GM23338 (cell line): ENCODE results near the gene ATP4B. TPM values are rescaled to one million over a fixed set of nuclear protein-coding genes. Genes with fewer than 3 reads are reported as not detected.

Experiments
- ATAC-seq: fragments of 200-7000 bp; cut with Tn5 transposase; 3 replicates; pipeline ENCODE4 v1.9.1; 2020
- DNase-seq: peaks from one replicate; pipeline ENCODE4 v3.0.0-alpha.2; 2015; ENCODE audit warnings: low spot score
- H2AFZ ChIP-seq: fragments of 200-600 bp; sonication (generic); 2 replicates; pipeline ENCODE4 v1.8.0; 2016; ENCODE audit warnings: antibody characterized with exemption, mild to moderate bottlenecking, moderate library complexity
- H3F3A ChIP-seq: fragments of 200-600 bp; sonication (generic); replicated peaks from 2 replicates; pipeline ENCODE4 v1.8.0; 2017; ENCODE audit warnings: antibody characterized with exemption, mixed run types, low read depth
- H3K27ac ChIP-seq: fragments of 200-600 bp; sonication (generic); 2 replicates; pipeline ENCODE4 v1.6.1; 2016; ENCODE audit warnings: low read depth
- H3K27me3 ChIP-seq: fragments of 200-600 bp; sonication (generic); 2 replicates; pipeline ENCODE4 v1.8.0; 2016; ENCODE audit warnings: mild to moderate bottlenecking, mixed run types, moderate library complexity; ENCODE audit not compliant: insufficient read depth
- H3K36me3 ChIP-seq: fragments of 200-600 bp; sonication (generic); 2 replicates; pipeline ENCODE4 v1.8.0; 2016; ENCODE audit warnings: mild to moderate bottlenecking; ENCODE audit not compliant: insufficient read depth
- H3K4me1 ChIP-seq: fragments of 200-600 bp; sonication (generic); 2 replicates; pipeline ENCODE4 v1.8.0; 2016; ENCODE audit warnings: mild to moderate bottlenecking, moderate library complexity; ENCODE audit not compliant: insufficient read depth
- H3K4me2 ChIP-seq: fragments of 200-600 bp; sonication (generic); 2 replicates; pipeline ENCODE4 v1.7.1; 2017; ENCODE audit warnings: mixed run types
- H3K4me3 ChIP-seq: fragments of 200-600 bp; sonication (generic); 2 replicates; pipeline ENCODE4 v1.6.1; 2016; ENCODE audit warnings: mixed run types
- H3K79me2 ChIP-seq: fragments of 200-600 bp; sonication (generic); replicated peaks from 2 replicates; pipeline ENCODE4 v1.8.0; 2017; ENCODE audit warnings: mild to moderate bottlenecking; ENCODE audit not compliant: insufficient read depth
- H3K9me2 ChIP-seq: fragments of 200-600 bp; sonication (generic); 2 replicates; pipeline ENCODE4 v1.8.0; 2017; ENCODE audit not compliant: insufficient read depth
- H4K20me1 ChIP-seq: fragments of 200-600 bp; sonication (generic); replicated peaks from 2 replicates; pipeline ENCODE4 v1.8.0; 2017; ENCODE audit warnings: mild to moderate bottlenecking; ENCODE audit not compliant: insufficient read depth
- H3K27ac Mint-ChIP-seq: 2 replicates; pipeline ENCODE4 v1.8.0; 2020; ENCODE audit warnings: inconsistent platforms, mild to moderate bottlenecking, moderate library complexity, mixed read lengths
- H3K27me3 Mint-ChIP-seq: 3 replicates; pipeline ENCODE4 v1.8.0; 2022; ENCODE audit warnings: low read depth, mild to moderate bottlenecking, moderate library complexity, mixed read lengths, inconsistent platforms; ENCODE audit not compliant: insufficient read depth, poor library complexity
- H3K36me3 Mint-ChIP-seq: 3 replicates; pipeline ENCODE4 v1.8.0; 2021; ENCODE audit warnings: low read depth, mild to moderate bottlenecking, inconsistent platforms, moderate library complexity, mixed read lengths
- H3K4me1 Mint-ChIP-seq: 3 replicates; pipeline ENCODE4 v1.8.0; 2020; ENCODE audit warnings: mild to moderate bottlenecking, inconsistent platforms, mixed read lengths
- H3K4me3 Mint-ChIP-seq: 3 replicates; pipeline ENCODE4 v1.8.0; 2021; ENCODE audit warnings: moderate library complexity, mild to moderate bottlenecking, inconsistent platforms, mixed read lengths
- H3K9me3 Mint-ChIP-seq: 3 replicates; pipeline ENCODE4 v1.8.0; 2020; ENCODE audit warnings: moderate library complexity, mild to moderate bottlenecking, inconsistent platforms, mixed read lengths
- CREB1 ChIP-seq: fragments of 250-450 bp; sonication (Bioruptor Pico); IDR thresholded peaks from 2 replicates; pipeline ENCODE4 v1.5.0; 2020; ENCODE audit warnings: low read depth, mild to moderate bottlenecking, moderate library complexity
- EZH2 ChIP-seq: fragments of 200-600 bp; sonication (generic); IDR thresholded peaks from one replicate; pipeline ENCODE4 v1.8.0; 2017; ENCODE audit warnings: antibody characterized with exemption, mild to moderate bottlenecking, low read depth; ENCODE audit not compliant: unreplicated experiment
- JUNB ChIP-seq: IDR thresholded peaks from one replicate; pipeline ENCODE4 v1.6.1; 2016; ENCODE audit warnings: antibody characterized with exemption; ENCODE audit not compliant: unreplicated experiment
- NANOG ChIP-seq: IDR thresholded peaks from 2 replicates; pipeline ENCODE4 v1.6.1; 2016; ENCODE audit warnings: antibody characterized with exemption, borderline replicate concordance
- POLR2AphosphoS5 ChIP-seq: IDR thresholded peaks from 2 replicates; pipeline ENCODE4 v1.6.1; 2016; ENCODE audit warnings: antibody characterized with exemption, low read depth
- ZNF462 ChIP-seq: fragments of 250-450 bp; sonication (Bioruptor Pico); IDR thresholded peaks from 2 replicates; pipeline ENCODE4 v1.5.0; 2020; ENCODE audit warnings: mild to moderate bottlenecking, moderate library complexity
- polyA plus RNA-seq: library from polyadenylated mRNA; unstranded; fragments of >200 nt; fragmentation: Nextera tagmentation; extraction: Ambion mirVana; gene quantifications from 2 replicates; pipeline ENCODE4 v1.2.1, GENCODE V29; 2016
- total RNA-seq: library from RNA; depleted of rRNA; stranded (reverse); fragments of >200 nt; shearing (Covaris generic); gene quantifications from 2 replicates; pipeline ENCODE4 v1.2.3, GENCODE V29; 2014
- TF ChIP-seq, protein P1 (sequence below): IDR thresholded peaks from 2 replicates; pipeline ENCODE4 v1.6.1; 2016; ENCODE audit warnings: antibody characterized with exemption

The ATP4B gene
- total and polyA plus RNA-seq, 2 experiments from 2014 or later: not detected

DNA sequence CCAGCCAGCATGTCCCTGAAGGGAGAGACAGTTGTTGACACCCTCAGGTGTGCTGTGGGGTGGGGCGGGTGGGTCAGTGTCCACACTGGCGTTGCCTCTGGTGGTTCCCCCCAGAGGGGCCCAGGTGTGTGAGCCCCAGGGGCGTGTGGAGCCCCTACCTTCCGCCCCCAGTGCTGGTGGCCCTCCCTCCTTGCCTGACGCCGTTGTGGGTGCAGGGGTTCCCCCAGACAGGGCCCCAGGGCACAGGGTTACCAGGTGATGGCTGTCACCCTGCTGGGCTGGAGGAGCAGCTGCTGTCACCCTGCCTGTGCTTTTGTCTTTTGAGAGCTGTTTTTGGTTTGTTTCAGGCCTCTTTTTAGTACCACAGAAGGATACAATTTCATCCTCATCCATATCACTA, 27.2 kb downstream of the ATP4B start (continued):
- TF ChIP-seq ZNF462 (CRISPR knock-in tag): no peak
- TF ChIP-seq NANOG: no peak
- TF ChIP-seq CREB1: no peak

DNA sequence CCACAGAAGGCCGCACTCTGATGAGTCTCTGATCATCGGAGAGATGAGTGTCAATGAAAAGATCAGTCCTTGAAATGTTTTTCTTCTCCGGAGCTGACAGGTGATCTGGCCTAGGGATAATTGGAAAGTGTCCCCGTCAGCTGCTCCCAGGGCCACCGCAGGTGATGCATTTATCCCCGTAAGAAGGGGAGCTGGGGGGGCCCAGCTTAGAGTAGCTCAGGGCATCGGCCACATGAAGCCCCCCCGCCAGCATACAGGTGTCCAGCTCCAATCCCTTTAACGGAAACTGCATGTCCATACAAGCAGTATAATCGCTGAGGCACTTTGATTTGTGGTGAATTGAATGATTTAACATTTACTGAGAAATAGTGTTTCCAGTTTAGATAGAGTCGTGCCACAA, 27.7 kb downstream of the ATP4B start:
- no peaks in the 10 kb centered on the region for H3K4me1 ChIP-seq
- no peaks in the 10 kb centered on the region for H3K9me2 ChIP-seq
- Mint-ChIP-seq H3K4me3 (no peak overlapping the region), H3K27me3 (peaks cover 26% of the 10 kb centered on the region), H3K27ac (peak overlapping the region; percentile 58; the same call in 1 of the 2 replicates), H3K36me3 (peaks cover 68% of the 10 kb centered on the region), H3K9me3 (peaks cover 7% of the 10 kb centered on the region), H3K4me1 (peaks cover 7% of the 10 kb centered on the region)
- H2AFZ ChIP-seq: no peak overlapping the region
- no peak overlapping the region for H3K4me3 ChIP-seq
- no peak overlapping the region for H3K27ac ChIP-seq
- DNase-seq (no peak), ATAC-seq (no peak)
- no peak overlapping the region for H3K4me2 ChIP-seq
- H3K79me2 ChIP-seq: peaks cover 26% of the 10 kb centered on the region
- H4K20me1 ChIP-seq: no peaks in the 10 kb centered on the region; the same call in 1 of the 2 replicates
- H3K27me3 ChIP-seq: no peaks in the 10 kb centered on the region
- H3K36me3 ChIP-seq: 0 out of 2 replicates have a peak, but pooled peaks cover 4% of the 10 kb centered on the region
- no peaks in the 10 kb centered on the region for H3F3A ChIP-seq
- TF ChIP-seq EZH2: no peak
- no peak for TF ChIP-seq JUNB
- TF ChIP-seq, protein P1, sequence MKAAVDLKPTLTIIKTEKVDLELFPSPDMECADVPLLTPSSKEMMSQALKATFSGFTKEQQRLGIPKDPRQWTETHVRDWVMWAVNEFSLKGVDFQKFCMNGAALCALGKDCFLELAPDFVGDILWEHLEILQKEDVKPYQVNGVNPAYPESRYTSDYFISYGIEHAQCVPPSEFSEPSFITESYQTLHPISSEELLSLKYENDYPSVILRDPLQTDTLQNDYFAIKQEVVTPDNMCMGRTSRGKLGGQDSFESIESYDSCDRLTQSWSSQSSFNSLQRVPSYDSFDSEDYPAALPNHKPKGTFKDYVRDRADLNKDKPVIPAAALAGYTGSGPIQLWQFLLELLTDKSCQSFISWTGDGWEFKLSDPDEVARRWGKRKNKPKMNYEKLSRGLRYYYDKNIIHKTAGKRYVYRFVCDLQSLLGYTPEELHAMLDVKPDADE: no peak
- no peak for TF ChIP-seq ZNF462 (CRISPR knock-in tag)
- no peak for TF ChIP-seq CREB1
- TF ChIP-seq POLR2AphosphoS5: no peak
